Activated CD8-positive, alpha-beta memory T cell treated with anti-CD3 and anti-CD28 coated beads for 36 hours (primary cell): Measurements from ENCODE around the gene SYNJ2. TPM values are rescaled to one million over a fixed set of nuclear protein-coding genes. Genes with fewer than 3 reads are reported as not detected.

Source experiments
- CTCF ChIA-PET: fragments of 350-600 bp; sonication (Branson Sonifier 250); formaldehyde crosslinking; loops from one replicate; lab custom pipeline; 2021; ENCODE audit warnings: antibody characterized with exemption; lab: Charles Lee
- POLR2A ChIA-PET: fragments of 350-600 bp; sonication (Branson Sonifier 250); formaldehyde crosslinking; loops from one replicate; lab custom pipeline; 2021; ENCODE audit warnings: antibody characterized with exemption; lab: Charles Lee
- total RNA-seq, 2 experiments: library from RNA; stranded (reverse); gene quantifications; one replicate each; pipeline ENCODE4 v1.2.3, GENCODE V29; 2021

The SYNJ2 gene
- total RNA-seq, 2 experiments from 2014 or later: 25.8 to 27.4 TPM

GRCh38 chr6:158092806-158093205, 111.1 kb downstream of the SYNJ2 start:
- POLR2A ChIA-PET: no interaction called here
- CTCF ChIA-PET: no interaction called here

- POLR2A ChIA-PET: no interaction called here
- CTCF ChIA-PET: no interaction called here
Measured at GRCh38 chr6:158095031-158095430, 113.4 kb downstream of the SYNJ2 start.

- ChIA-PET CTCF (interaction anchor here (1.4 kb wide), 1 partner anchor 23 kb away, joined by 4 read pairs; no protein-coding TSS in a partner anchor), POLR2A (no interaction called here)
Measured at GRCh38 chr6:158095671-158096070, 114.0 kb downstream of the SYNJ2 start.

GRCh38 chr6:158103228-158103627, 121.6 kb downstream of the SYNJ2 start:
- ChIA-PET CTCF (no interaction called here), POLR2A (no interaction called here)

- CTCF ChIA-PET: no interaction called here
- POLR2A ChIA-PET: no interaction called here
Measured at GRCh38 chr6:158104696-158105095, 123.0 kb downstream of the SYNJ2 start.

- POLR2A ChIA-PET: no interaction called here
- CTCF ChIA-PET: no interaction called here
Measured at GRCh38 chr6:158109748-158110147, 128.1 kb downstream of the SYNJ2 start.

GRCh38 chr6:158110986-158111385, 129.3 kb downstream of the SYNJ2 start:
- ChIA-PET CTCF (interaction anchor here (0.5 kb wide), 1 partner anchor 38 kb away, joined by 3 read pairs; no protein-coding TSS in a partner anchor), POLR2A (no interaction called here)

GRCh38 chr6:158111987-158112386, 130.3 kb downstream of the SYNJ2 start:
- ChIA-PET POLR2A (no interaction called here), CTCF (no interaction called here)

GRCh38 chr6:158113802-158114201, 132.1 kb downstream of the SYNJ2 start:
- POLR2A ChIA-PET: no interaction called here
- CTCF ChIA-PET: no interaction called here

- POLR2A ChIA-PET: no interaction called here
Measured at GRCh38 chr6:158115102-158115501, 133.4 kb downstream of the SYNJ2 start.

GRCh38 chr6:158115508-158115907, 133.8 kb downstream of the SYNJ2 start:
- ChIA-PET CTCF (no interaction called here), POLR2A (no interaction called here)

More at GRCh38 chr6:158115102-158115501, 133.4 kb downstream of the SYNJ2 start:
- CTCF ChIA-PET: no interaction called here

- ChIA-PET CTCF (no interaction called here), POLR2A (no interaction called here)
Measured at GRCh38 chr6:158118886-158119285, 137.2 kb downstream of the SYNJ2 start.

- CTCF ChIA-PET: no interaction called here
Measured at GRCh38 chr6:158121335-158121734, 139.7 kb downstream of the SYNJ2 start.

GRCh38 chr6:158122048-158122447, 140.4 kb downstream of the SYNJ2 start:
- ChIA-PET POLR2A (no interaction called here), CTCF (no interaction called here)

More at GRCh38 chr6:158121335-158121734, 139.7 kb downstream of the SYNJ2 start:
- POLR2A ChIA-PET: no interaction called here

- ChIA-PET POLR2A (interaction anchor here (0.6 kb wide), 1 partner anchor 65 kb away, joined by 3 read pairs; no protein-coding TSS in a partner anchor), CTCF (no interaction called here)
Measured at GRCh38 chr6:158124288-158124687, 142.6 kb downstream of the SYNJ2 start.

- POLR2A ChIA-PET: no interaction called here
- CTCF ChIA-PET: no interaction called here
Measured at GRCh38 chr6:158125271-158125670, 143.6 kb downstream of the SYNJ2 start.

GRCh38 chr6:158131926-158132325, 150.3 kb downstream of the SYNJ2 start:
- ChIA-PET CTCF (no interaction called here), POLR2A (no interaction called here)

- ChIA-PET CTCF (interaction anchor here (1.3 kb wide), 1 partner anchor 10 kb away, joined by 3 read pairs; no protein-coding TSS in a partner anchor), POLR2A (no interaction called here)
Measured at GRCh38 chr6:158142789-158143188, 161.1 kb downstream of the SYNJ2 start.

GRCh38 chr6:158143700-158144099, 162.0 kb downstream of the SYNJ2 start:
- POLR2A ChIA-PET: no interaction called here
- CTCF ChIA-PET: interaction anchor here (0.5 to 1.3 kb wide), 2 partner anchors 9 to 70 kb away, joined by 3 to 4 read pairs; no protein-coding TSS in a partner anchor
